Tibial nerve (tissue), 4 donors: ENCODE measurements around the gene EFHB. TPM values are rescaled to one million over a fixed set of nuclear protein-coding genes. Genes with fewer than 3 reads are reported as not detected.
"Not testable (repeated sequence)": the region's sequence is repeated elsewhere in the genome, so short reads cannot be mapped to it uniquely, and the experiment has no call there.

Experiments used
- DNase-seq, 2 donors: peaks; one replicate each; pipeline ENCODE4 v3.0.0-alpha.2; 2019; ENCODE audit warnings: low spot score in 2 of 2
- H3K27ac ChIP-seq, 4 donors: fragments of 200-600 bp; sonication (generic) in 3 of 4; one replicate each; pipeline ENCODE4 v1.5.1; 2017 to 2019; ENCODE audit warnings: mild to moderate bottlenecking in 1 of 4
- H3K27me3 ChIP-seq, 2 donors: fragments of 200-600 bp; sonication (generic) in 1 of 2; one replicate each; pipeline versions ENCODE4 v1.5.1 to v1.6.0; 2017 to 2019
- H3K36me3 ChIP-seq, 3 donors: fragments of 200-600 bp; sonication (generic); one replicate each; pipeline ENCODE4 v1.5.1; 2018 to 2019
- H3K4me1 ChIP-seq, 4 donors: fragments of 200-600 bp; sonication (generic) in 3 of 4; one replicate each; pipeline ENCODE4 v1.5.1; 2017 to 2019
- H3K4me3 ChIP-seq, 4 donors: fragments of 200-600 bp; sonication (generic) in 3 of 4; one replicate each; pipeline ENCODE4 v1.5.1; 2017 to 2019; ENCODE audit warnings: mild to moderate bottlenecking in 1 of 4, moderate library complexity in 1 of 4
- H3K9me3 ChIP-seq, 4 donors: fragments of 200-600 bp; sonication (generic) in 3 of 4; one replicate each; pipeline ENCODE4 v1.5.1; 2017 to 2019
- EP300 ChIP-seq, 2 donors: sonication (generic); formaldehyde crosslinking; IDR thresholded peaks; one replicate each; pipeline ENCODE4 v1.6.1; 2017; ENCODE audit warnings: antibody characterized with exemption in 2 of 2, mild to moderate bottlenecking in 1 of 2
- POLR2A ChIP-seq, 2 donors: fragments of 450-650 bp; IDR thresholded peaks; one replicate each; pipeline ENCODE4 v1.6.1; 2017; ENCODE audit warnings: antibody characterized with exemption in 2 of 2, mild to moderate bottlenecking in 2 of 2, moderate library complexity in 2 of 2
- WGBS, 2 donors: methylation state at CpG; one replicate each; pipeline ENCODE4 v1.1.5; 2018; 5-methylcytosine and 5-hydroxymethylcytosine counted together
- total RNA-seq, 4 donors: library from RNA; depleted of rRNA; stranded (reverse); fragments of >200 nt; gene quantifications; one replicate each; pipeline ENCODE4 v1.1.0, GENCODE V29; 2016
- TF ChIP-seq, protein P1 (sequence below), 5 experiments: fragments of 200-600 bp in 3 of 5; fragments of 450-650 bp in 2 of 5; sonication (generic) in 3 of 5; IDR thresholded peaks; one replicate each; pipeline ENCODE4 v1.5.1; 2016 to 2019; ENCODE audit warnings: antibody characterized with exemption in 5 of 5, mild to moderate bottlenecking in 3 of 5, moderate library complexity in 2 of 5

Gene EFHB
- total RNA-seq, 4 donors from 2014 or later, result 0.63 to 4.4 (median 1.8) TPM

DNA sequence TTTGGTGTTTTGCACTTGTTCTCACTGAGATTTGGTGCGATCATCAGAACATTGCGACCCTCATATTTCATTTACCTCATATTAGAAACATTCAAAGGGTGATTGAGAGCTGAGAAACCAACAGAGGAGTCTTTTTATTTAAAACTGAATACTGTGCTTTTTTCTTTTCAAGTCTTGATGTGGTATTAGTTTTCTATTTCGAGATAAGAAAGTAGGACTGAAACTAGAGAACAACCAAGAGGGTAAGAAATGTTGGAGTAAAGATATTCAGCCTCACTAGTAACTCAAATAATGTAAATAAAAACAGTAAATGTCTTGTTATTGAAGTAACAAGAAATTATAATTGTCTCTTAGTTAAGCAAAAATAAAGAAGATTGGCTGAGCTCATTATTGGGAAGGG is 26.5 kb downstream of the EFHB start:
- 50 to 64% methylated on average over 3 of the region's 3 CpGs for WGBS, 2 donors
- no peak for TF ChIP-seq EP300 (IDR thresholded peaks at IDR 0.05)
- TF ChIP-seq POLR2A (IDR thresholded peaks at IDR 0.05), result no peak
- TF ChIP-seq, protein P1, sequence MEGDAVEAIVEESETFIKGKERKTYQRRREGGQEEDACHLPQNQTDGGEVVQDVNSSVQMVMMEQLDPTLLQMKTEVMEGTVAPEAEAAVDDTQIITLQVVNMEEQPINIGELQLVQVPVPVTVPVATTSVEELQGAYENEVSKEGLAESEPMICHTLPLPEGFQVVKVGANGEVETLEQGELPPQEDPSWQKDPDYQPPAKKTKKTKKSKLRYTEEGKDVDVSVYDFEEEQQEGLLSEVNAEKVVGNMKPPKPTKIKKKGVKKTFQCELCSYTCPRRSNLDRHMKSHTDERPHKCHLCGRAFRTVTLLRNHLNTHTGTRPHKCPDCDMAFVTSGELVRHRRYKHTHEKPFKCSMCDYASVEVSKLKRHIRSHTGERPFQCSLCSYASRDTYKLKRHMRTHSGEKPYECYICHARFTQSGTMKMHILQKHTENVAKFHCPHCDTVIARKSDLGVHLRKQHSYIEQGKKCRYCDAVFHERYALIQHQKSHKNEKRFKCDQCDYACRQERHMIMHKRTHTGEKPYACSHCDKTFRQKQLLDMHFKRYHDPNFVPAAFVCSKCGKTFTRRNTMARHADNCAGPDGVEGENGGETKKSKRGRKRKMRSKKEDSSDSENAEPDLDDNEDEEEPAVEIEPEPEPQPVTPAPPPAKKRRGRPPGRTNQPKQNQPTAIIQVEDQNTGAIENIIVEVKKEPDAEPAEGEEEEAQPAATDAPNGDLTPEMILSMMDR (IDR thresholded peaks at IDR 0.05), result no peak
- no peaks in the 10 kb centered on the region for H3K4me1 ChIP-seq

DNA sequence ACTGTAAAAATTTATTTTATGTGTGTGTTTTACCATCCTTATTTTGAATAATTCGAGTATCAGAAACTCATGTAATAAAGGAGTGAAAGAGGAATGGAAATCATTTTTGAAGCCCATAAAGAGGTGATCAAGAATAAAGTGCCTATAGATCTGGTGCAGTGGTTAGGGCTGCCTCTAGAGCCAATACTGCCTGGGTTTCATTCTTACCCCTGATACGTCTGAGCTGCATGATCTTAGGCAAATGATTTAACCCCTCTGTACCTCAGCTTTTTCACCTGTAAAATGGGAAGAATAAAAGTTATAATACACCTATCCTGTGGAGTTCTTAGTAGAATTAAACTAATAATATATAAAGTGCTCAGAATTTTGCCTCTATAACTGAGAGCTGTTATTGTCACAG is 30.4 kb downstream of the EFHB start:
- WGBS, 2 donors, result 76 to 77% methylated on average over 2 of the region's 2 CpGs
- H3K36me3 ChIP-seq, result peaks cover 0 to 7% (median 0%) of the 10 kb centered on the region in 3 donors
- no peak overlapping the region for H3K27ac ChIP-seq
- TF ChIP-seq, protein P1 (IDR thresholded peaks at IDR 0.05), result no peak
- no peak for TF ChIP-seq POLR2A (IDR thresholded peaks at IDR 0.05)
- TF ChIP-seq EP300 (IDR thresholded peaks at IDR 0.05), result no peak
- H3K4me3 ChIP-seq, result no peak overlapping the region
- no peak for DNase-seq
- H3K27me3 ChIP-seq, result no peaks in the 10 kb centered on the region
- H3K4me1 ChIP-seq, result no peaks in the 10 kb centered on the region
- peaks cover 0 to 7% (median 3%) of the 10 kb centered on the region in 4 donors for H3K9me3 ChIP-seq

More for the DNA sequence above, 26.5 kb downstream of the EFHB start:
- Histone ChIP-seq H3K27ac (no peak overlapping the region), H3K36me3 (peaks cover 0 to 37% (median 0%) of the 10 kb centered on the region in 3 donors), H3K9me3 (peaks cover 0 to 29% (median 3%) of the 10 kb centered on the region in 4 donors), H3K27me3 (no peaks in the 10 kb centered on the region), H3K4me3 (no peak overlapping the region)
- DNase-seq, result no peak

DNA sequence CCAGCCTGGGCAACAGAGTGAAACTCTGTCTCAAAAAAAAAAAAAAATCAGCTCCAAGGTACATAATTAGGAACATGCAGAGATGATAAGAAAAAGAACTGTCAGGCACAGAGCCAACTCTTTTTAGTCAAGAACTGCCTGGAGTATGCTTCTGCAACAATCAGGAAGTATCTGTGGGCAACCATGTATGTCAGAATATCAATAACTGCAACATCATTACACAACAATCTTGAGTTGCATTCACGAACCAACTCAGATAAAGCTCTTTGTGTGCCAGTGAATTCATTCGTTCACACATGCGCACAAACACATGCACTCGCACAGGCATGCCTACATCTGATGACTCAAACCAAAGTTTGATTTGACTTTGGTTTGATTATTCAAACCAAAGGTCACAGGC is 32.1 kb downstream of the EFHB start:
- WGBS, 2 donors, result 62 to 67% methylated on average over 4 of the region's 4 CpGs
- Histone ChIP-seq H3K4me1 (no peaks in the 10 kb centered on the region), H3K27me3 (no peaks in the 10 kb centered on the region), H3K4me3 (no peak overlapping the region), H3K27ac (no peak overlapping the region), H3K9me3 (peaks cover 0 to 6% (median 2%) of the 10 kb centered on the region in 4 donors), H3K36me3 (peaks cover 0 to 7% (median 0%) of the 10 kb centered on the region in 3 donors)
- no peak for DNase-seq
- TF ChIP-seq, protein P1 (IDR thresholded peaks at IDR 0.05), result no peak
- TF ChIP-seq EP300 (IDR thresholded peaks at IDR 0.05) (no peak), POLR2A (IDR thresholded peaks at IDR 0.05) (no peak)

DNA sequence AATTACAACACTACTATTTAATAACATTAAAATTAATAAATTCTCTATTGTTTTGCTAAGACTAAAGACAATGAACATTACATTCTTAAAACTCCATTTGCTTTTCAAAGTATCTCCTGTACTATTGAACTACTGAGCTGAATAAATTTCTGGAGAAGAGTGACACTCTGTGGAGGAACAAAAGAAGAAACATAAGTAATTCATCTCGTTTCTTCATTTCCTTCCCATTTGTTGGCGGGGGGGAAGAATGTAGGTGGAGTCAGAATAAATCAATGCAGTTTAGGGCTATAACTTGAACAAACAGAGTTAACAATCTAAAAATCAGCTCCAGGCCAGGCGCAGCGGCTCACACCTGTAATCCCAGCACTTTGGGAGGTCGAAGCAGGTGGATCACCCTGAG is 32.7 kb downstream of the EFHB start:
- H3K36me3 ChIP-seq, result peaks cover 0 to 8% (median 0%) of the 10 kb centered on the region in 3 donors

DNA sequence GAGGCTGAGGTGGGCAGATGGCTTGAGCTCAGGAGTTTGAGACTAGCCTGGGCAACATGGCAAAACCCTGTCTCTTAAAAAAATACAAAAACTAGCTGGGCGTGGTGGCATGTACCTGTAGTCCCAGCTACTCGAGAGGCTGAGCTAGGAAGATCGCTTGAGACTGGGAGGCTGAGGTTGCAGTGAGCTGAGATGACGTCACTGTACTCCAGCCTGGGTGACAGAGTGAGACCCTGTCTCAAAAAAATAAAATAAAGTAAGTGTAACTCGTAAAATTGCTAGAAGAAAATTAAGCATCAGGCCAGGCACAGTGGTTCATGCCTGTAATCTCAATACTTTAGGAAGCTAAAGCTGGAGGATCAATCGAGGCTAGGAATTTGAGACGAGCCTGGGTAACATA is 34.2 kb downstream of the EFHB start:
- H3K9me3 ChIP-seq, H3K27ac ChIP-seq, H3K4me1 ChIP-seq, DNase-seq, H3K27me3 ChIP-seq, H3K4me3 ChIP-seq: not testable (repeated sequence)
- peaks cover 0 to 16% (median 0%) of the 10 kb centered on the region in 3 donors for H3K36me3 ChIP-seq
- 93 to 94% methylated on average over 7 of the region's 7 CpGs for WGBS, 2 donors

More for the DNA sequence above, 32.7 kb downstream of the EFHB start:
- 61 to 70% methylated on average over 5 of the region's 5 CpGs for WGBS, 2 donors
- H3K4me1 ChIP-seq, result no peaks in the 10 kb centered on the region
- no peak for TF ChIP-seq EP300 (IDR thresholded peaks at IDR 0.05)
- TF ChIP-seq, protein P1 (IDR thresholded peaks at IDR 0.05), result no peak
- TF ChIP-seq POLR2A (IDR thresholded peaks at IDR 0.05), result no peak
- H3K27ac ChIP-seq, result no peak overlapping the region
- no peak for DNase-seq
- no peak overlapping the region for H3K4me3 ChIP-seq
- H3K27me3 ChIP-seq, result no peaks in the 10 kb centered on the region
- no peaks in the 10 kb centered on the region for H3K9me3 ChIP-seq

DNA sequence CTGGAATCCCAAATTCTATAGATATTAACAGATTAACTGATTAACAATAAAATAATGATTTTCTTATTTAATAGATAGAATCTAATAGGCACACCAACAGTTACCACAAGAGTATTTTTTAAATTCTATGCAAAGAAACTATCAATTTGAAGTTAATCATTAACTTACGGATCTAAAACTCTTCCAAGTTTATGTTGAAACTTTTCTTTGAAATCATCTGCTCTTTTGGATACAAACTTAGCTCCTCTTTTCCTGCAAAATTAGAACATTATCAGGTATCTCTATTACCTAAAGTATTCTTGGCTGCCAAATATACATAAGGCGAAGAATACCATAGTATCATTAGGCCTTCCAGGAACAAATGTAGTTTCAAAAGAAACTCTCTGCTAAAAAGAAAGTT is 34.8 kb downstream of the EFHB start:
- Histone ChIP-seq H3K4me3 (no peak overlapping the region), H3K27me3 (no peaks in the 10 kb centered on the region), H3K27ac (no peak overlapping the region), H3K9me3 (no peaks in the 10 kb centered on the region), H3K4me1 (no peaks in the 10 kb centered on the region), H3K36me3 (peaks cover 0 to 12% (median 0%) of the 10 kb centered on the region in 3 donors)
- no peak for DNase-seq
- WGBS, 2 donors, result 93 to 97% methylated on average over 2 of the region's 2 CpGs
- TF ChIP-seq EP300 (IDR thresholded peaks at IDR 0.05), result no peak
- no peak for TF ChIP-seq POLR2A (IDR thresholded peaks at IDR 0.05)
- TF ChIP-seq, protein P1 (IDR thresholded peaks at IDR 0.05), result no peak
